ENCODE data around the gene TM4SF18. TPM values are rescaled to one million over a fixed set of nuclear protein-coding genes. Genes with fewer than 3 reads are reported as not detected.
"Not testable (repeated sequence)": the region's sequence is repeated elsewhere in the genome, so short reads cannot be mapped to it uniquely, and the experiment has no call there.

The TM4SF18 gene
- polyA plus RNA-seq, 10 donors = 12.1 to 21.0 (median 15.9) TPM

GRCh38 chr3:149369991-149370866 lies 36.8 kb upstream of the TM4SF18 start:
- no peak for DNase-seq

GRCh38 chr3:149368674-149369497 lies 35.5 kb upstream of the TM4SF18 start:
- no peak for DNase-seq

DNA sequence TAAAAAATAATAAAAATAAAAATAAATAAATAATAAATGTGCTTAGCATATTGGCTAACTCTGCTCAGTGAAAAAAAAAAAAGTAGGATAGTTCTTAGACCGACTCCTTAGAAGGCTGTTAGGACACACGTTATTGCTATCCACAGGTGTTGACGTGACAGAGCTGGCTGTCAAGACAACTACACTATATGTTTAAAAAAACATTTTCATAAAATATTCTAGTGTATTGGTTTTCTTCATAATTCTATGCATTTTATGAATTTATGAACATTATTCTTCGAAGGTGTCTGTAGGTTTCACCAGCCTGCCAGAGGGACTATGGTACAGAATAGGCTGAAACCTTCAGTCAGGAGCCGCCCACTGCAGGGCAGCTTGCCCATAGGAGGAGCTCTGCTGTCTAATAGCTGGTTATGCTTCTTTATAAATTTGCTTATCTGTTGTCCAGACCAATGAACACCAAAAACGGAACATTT lies 34.8 kb upstream of the TM4SF18 start:
- no peak for DNase-seq

DNA sequence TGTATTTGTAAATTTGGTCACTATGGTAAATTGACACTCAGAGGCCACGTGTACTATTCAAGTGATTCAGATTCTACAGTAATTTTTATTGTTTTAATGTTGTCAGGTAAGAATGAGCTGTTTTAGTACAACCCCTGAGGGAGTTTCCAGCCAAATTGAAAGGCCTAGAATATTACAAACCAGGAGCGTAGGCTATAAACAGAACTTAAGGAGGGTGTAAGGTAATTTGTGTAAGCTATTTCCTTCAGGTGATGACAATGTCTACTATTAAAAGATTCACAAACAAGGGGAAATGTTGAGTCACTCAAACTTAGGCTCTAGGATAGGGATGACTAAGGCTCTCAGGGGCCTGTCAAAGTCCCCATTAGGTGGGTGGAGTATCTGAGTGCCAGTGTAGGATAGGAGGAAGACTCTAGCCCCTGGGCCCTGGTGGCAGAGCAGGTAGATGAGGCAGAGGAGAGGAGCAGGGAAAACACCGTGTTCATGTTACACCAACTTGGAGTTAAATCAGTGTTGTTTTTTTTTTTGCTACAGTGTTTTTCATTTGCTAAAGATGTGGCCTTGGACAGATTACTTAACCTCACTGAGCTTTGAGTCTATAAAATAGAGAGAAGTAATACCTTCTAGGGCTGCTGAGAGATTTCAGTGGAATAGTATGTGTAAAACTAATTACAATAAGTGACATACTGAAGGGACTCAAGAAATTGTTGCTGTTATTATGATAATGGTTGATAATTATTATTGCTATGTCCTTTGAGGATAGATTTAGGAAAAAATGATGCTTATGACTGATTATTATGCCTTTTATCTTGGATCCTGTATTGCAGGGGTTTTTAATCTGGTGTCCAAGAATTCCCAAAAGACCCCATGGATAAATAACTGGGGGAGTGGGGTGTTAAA lies 33.8 kb upstream of the TM4SF18 start:
- no peak for DNase-seq

DNA sequence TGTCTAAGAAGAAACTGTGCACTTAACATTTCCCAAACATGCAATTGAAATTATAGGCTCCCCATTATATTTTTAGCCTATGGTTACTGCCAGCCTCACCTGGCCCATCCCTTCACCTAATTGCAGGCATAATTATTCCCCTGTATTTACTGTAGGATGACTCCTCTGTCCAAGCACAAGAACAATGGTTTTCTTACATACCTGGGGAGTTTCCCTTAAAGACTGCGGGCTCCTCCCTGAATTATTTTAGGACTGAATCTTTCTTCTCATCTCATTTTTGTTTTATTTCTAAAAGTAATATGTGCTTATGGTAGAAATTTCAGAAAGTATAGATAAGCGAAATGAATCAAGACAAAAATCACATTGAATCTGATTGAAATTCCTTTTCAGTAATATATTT lies 32.6 kb upstream of the TM4SF18 start:
- no peak for DNase-seq

- no peak for DNase-seq
Observed at GRCh38 chr3:149364624-149365023, 31.2 kb upstream of the TM4SF18 start.

GRCh38 chr3:149363053-149363452 lies 29.6 kb upstream of the TM4SF18 start:
- DNase-seq = peak in 1 of 3 donors; percentile 26

- DNase-seq = no peak
Observed at GRCh38 chr3:149362366-149362765, 28.9 kb upstream of the TM4SF18 start.

DNA sequence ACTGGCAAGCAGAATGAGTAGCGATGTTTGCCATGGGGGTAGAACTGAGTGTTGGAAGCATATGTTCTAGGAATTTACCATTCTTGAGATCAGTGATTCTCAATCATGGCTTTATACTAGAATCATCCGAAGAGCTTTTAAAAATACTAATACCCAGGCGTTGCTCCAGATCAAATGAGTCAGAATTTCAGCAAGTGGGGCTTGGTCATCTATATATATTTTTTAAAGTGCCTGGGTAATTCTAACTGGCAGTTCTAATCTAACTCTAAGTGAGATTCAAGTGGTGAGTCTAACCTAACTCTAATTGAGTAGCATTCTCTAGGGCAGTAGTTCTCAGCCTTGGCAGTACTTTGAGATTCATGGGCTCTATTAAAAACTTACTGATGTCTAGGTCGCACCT lies 23.2 kb upstream of the TM4SF18 start:
- DNase-seq = no peak

- DNase-seq = no peak
Observed at GRCh38 chr3:149356044-149356592, 22.7 kb upstream of the TM4SF18 start.

GRCh38 chr3:149353581-149354184 lies 20.2 kb upstream of the TM4SF18 start:
- DNase-seq = no peak

DNA sequence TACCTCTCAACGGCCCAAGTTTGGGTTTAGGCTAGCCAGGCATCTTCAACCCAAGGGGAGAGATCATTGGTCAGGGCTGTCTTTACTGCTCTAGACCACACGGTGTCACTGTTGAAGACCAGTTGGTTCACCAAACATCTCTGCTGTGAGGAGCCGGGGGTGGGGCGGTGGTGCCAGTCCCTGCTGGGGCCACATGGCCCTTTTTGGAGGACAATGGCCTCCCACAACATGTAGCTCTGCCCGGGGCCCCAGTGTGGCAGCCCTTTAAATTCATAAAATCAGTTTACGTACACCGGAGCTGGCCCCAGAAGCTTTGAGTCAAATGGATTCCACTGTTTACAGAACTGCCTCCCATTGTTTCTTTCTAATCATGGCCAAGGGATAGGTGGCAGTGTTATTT lies 19.1 kb upstream of the TM4SF18 start:
- no peak for DNase-seq

DNA sequence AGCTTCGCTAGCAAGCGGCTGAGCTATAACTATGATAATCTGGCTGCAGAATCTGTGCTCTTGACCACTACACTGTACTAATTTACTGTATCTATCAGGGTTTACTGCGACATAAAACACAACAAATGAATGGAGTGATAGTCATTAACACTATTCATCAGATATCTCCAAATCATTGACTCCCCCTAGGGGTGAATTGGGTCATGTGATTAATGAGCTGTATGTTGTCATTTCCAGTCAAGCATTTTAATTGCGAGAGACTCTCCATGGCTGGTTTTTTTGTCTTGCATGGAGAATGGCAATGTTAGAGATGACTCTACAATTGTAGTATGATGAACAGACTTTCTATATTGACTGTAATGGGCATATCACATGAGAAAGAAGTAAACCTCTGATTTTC lies 10.5 kb upstream of the TM4SF18 start:
- no peak for DNase-seq

GRCh38 chr3:149342413-149343380 lies 9.3 kb upstream of the TM4SF18 start:
- peak in 1 of 3 donors; percentile 62 for DNase-seq

DNA sequence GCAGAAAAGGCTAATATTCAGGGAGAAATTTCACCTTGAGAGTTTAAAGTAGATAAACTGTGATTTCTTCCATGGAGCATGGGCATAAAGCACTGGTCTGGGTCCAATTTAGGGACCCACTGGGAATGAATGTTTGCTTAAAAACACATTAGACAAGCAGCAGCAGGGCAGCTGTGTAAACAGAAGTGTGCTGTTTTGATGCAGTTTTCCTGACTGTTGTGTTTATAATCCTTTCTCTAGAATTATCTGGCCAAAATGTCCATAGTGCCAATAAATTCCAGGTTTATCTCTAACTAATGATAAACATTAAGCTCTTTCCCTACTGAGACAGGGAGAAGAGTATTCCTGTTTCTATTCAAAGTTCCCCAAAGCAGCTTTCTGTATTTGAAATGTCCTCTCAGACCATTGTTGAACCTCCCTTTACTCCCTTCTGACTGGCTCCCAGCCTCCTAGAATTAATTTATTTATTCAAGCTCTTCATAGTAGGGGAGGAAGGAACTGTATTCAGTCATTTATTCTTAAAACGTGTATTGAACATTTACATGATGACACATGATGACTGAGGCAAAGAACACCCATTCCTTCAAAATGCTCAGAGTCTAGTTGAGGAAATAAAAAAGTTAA lies 7.0 kb upstream of the TM4SF18 start:
- peak in 1 of 3 donors; percentile 28 for DNase-seq

DNA sequence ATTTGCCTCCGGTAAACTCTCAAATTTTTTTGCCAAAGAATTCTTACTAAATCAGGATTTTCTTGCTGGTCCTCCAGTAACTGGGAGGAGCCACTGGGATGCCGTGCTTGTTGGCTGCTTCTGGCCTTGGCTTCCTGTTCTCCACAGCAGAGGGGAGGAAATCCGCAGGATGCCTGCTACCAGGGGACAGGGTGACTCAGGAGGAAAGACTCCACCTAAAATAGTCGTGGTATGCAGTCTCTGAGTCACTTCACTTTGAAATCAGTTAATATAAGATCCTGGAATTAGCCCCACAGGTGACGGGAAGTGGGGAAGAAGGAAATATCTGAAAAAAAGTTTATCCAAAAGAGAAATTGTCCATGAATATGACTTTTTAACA lies 6.5 kb upstream of the TM4SF18 start:
- DNase-seq = peak; percentile 48 to 94 (median 59)

DNA sequence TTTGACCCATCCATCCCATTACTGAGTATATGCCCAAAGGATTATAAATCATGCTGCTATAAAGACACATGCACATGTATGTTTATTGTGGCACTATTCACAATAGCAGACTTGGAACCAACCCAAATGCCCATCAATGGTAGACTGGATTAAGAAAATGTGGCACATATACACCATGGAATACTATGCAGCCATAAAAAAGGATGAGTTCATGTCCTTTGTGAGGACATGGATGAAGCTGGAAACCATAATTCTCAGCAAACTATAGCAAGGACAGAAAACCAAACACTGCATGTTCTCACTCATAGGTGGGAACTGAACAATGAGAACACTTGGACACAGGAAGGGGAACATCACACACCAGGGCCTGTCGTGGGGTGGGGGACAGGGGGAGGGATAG lies 4.0 kb upstream of the TM4SF18 start:
- DNase-seq = not testable (repeated sequence)

DNA sequence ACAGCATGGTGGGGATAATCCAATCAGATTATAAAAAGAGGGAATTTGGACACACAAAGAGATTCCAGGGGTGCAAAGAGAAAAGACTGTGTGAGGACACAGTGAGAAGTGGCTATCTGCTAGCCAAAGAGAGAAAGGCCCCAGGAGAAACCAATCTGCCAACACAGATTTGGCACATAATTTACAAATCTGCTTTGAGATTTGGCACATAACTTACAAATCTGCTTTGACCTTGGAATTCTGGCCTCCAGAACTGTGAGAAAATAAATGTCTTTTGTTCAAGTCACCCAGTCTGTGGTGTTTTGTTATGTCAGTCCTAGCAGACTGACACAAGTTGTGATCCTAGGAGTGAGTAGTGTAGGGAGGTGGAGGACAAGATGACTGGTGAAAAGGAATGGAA lies 3.5 kb upstream of the TM4SF18 start:
- DNase-seq = no peak

DNA sequence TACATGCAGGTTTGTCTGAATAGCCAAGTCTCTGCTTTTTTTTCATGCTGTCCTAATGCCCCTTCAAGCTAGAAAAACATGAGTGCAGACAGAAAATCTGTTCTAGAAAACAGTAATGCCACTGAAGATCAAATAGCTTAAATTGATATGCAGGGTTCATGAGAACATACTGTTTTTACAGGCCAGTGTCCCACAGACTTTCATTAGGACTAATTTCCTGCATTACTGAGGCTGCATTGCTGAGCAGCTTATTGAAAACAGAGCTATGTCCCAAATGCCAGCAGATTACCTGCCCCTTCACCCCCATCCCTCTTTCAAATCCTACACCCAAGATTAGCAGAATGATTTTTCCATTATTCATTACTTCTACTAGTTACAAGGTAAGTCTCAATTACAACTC lies 665 bp downstream of the TM4SF18 start:
- DNase-seq = no peak

All from muscle of back (tissue), 11 donors.